ENCODE results near the gene TSNAX.
"Not testable (repeated sequence)": the region's sequence is repeated elsewhere in the genome, so short reads cannot be mapped to it uniquely, and the experiment has no call there.

The TSNAX gene

GRCh38 chr1:231528172-231529029 is at the start of gene TSNAX:
TSS of gene TSNAX (plus strand) at chr1:231528669. CDS start at chr1:231528811, 142 bp downstream.
- peak; percentile 87 for DNase-seq (ENCODE audit: low spot score)

GRCh38 chr1:231478811-231479210 is 49.7 kb upstream of the TSNAX start:
- no peak for DNase-seq (ENCODE audit: low spot score)

GRCh38 chr1:231480008-231480407 is 48.5 kb upstream of the TSNAX start:
- no peak for DNase-seq (ENCODE audit: low spot score)

- no peak for DNase-seq (ENCODE audit: low spot score)
Measured at GRCh38 chr1:231481289-231481688, 47.2 kb upstream of the TSNAX start.

GRCh38 chr1:231485029-231485784 is 43.3 kb upstream of the TSNAX start:
- no peak for DNase-seq (ENCODE audit: low spot score)

GRCh38 chr1:231487019-231487418 is 41.5 kb upstream of the TSNAX start:
- DNase-seq (ENCODE audit: low spot score) = no peak

GRCh38 chr1:231487910-231488309 is 40.6 kb upstream of the TSNAX start:
- no peak for DNase-seq (ENCODE audit: low spot score)

- DNase-seq (ENCODE audit: low spot score) = no peak
Measured at GRCh38 chr1:231493421-231494185, 34.9 kb upstream of the TSNAX start.

GRCh38 chr1:231494439-231495110 is 33.9 kb upstream of the TSNAX start:
- DNase-seq (ENCODE audit: low spot score) = no peak

GRCh38 chr1:231497629-231498152 is 30.8 kb upstream of the TSNAX start:
- no peak for DNase-seq (ENCODE audit: low spot score)

- DNase-seq (ENCODE audit: low spot score) = no peak
Measured at GRCh38 chr1:231499148-231499763, 29.2 kb upstream of the TSNAX start.

- no peak for DNase-seq (ENCODE audit: low spot score)
Measured at GRCh38 chr1:231500666-231501065, 27.8 kb upstream of the TSNAX start.

- DNase-seq (ENCODE audit: low spot score) = not testable (repeated sequence)
Measured at GRCh38 chr1:231503168-231503567, 25.3 kb upstream of the TSNAX start.

GRCh38 chr1:231507476-231508355 is 20.8 kb upstream of the TSNAX start:
- no peak for DNase-seq (ENCODE audit: low spot score)

- DNase-seq (ENCODE audit: low spot score) = no peak
Measured at GRCh38 chr1:231508497-231508896, 20.0 kb upstream of the TSNAX start.

GRCh38 chr1:231508941-231509340 is 19.5 kb upstream of the TSNAX start:
- no peak for DNase-seq (ENCODE audit: low spot score)

GRCh38 chr1:231512147-231512698 is 16.2 kb upstream of the TSNAX start:
- DNase-seq (ENCODE audit: low spot score) = no peak

- DNase-seq (ENCODE audit: low spot score) = no peak
Measured at GRCh38 chr1:231515748-231516147, 12.7 kb upstream of the TSNAX start.

- DNase-seq (ENCODE audit: low spot score) = no peak
Measured at GRCh38 chr1:231517076-231517475, 11.4 kb upstream of the TSNAX start.

Measured in CD4-positive, alpha-beta T cell treated with Interleukin-15 for 4 hours (primary cell).